Sigmoid colon (tissue), 4 donors: Measurements from ENCODE around the gene NFIA.

Experiments used
- CTCF ChIP-seq, 4 experiments: fragments of 450-650 bp in 3 of 4; fragments of 200-600 bp in 1 of 4; IDR thresholded peaks; one replicate each; pipeline ENCODE4 v1.5.1; 2016 to 2019; ENCODE audit warnings: antibody characterized with exemption in 4 of 4, mild to moderate bottlenecking in 3 of 4, moderate library complexity in 2 of 4
- POLR2AphosphoS5 ChIP-seq, 4 donors: sonication (generic); formaldehyde crosslinking; IDR thresholded peaks; one replicate each; pipeline ENCODE4 v1.6.1; 2017; ENCODE audit warnings: antibody characterized with exemption in 4 of 4

GRCh38 chr1:61400131-61400770 lies 317.9 kb downstream of the NFIA start:
- TF ChIP-seq CTCF (IDR thresholded peaks at IDR 0.05), result no peak
- TF ChIP-seq POLR2AphosphoS5 (IDR thresholded peaks at IDR 0.05), result no peak
